GM18519 (cell line): ENCODE data around the gene SLAIN1.
A peak's percentile ranks its signal among the peaks of the same experiment; 100 is the strongest.
"Not testable (repeated sequence)": the region's sequence is repeated elsewhere in the genome, so short reads cannot be mapped to it uniquely, and the experiment has no call there.

Source experiments
- ATAC-seq: cut with Tn5 transposase; IDR thresholded peaks from one replicate; pipeline ENCODE4 v1.9.1; 2021; ENCODE audit warnings: mild to moderate bottlenecking, moderate library complexity; ENCODE audit not compliant: unreplicated experiment, low FRiP score

Gene SLAIN1

DNA sequence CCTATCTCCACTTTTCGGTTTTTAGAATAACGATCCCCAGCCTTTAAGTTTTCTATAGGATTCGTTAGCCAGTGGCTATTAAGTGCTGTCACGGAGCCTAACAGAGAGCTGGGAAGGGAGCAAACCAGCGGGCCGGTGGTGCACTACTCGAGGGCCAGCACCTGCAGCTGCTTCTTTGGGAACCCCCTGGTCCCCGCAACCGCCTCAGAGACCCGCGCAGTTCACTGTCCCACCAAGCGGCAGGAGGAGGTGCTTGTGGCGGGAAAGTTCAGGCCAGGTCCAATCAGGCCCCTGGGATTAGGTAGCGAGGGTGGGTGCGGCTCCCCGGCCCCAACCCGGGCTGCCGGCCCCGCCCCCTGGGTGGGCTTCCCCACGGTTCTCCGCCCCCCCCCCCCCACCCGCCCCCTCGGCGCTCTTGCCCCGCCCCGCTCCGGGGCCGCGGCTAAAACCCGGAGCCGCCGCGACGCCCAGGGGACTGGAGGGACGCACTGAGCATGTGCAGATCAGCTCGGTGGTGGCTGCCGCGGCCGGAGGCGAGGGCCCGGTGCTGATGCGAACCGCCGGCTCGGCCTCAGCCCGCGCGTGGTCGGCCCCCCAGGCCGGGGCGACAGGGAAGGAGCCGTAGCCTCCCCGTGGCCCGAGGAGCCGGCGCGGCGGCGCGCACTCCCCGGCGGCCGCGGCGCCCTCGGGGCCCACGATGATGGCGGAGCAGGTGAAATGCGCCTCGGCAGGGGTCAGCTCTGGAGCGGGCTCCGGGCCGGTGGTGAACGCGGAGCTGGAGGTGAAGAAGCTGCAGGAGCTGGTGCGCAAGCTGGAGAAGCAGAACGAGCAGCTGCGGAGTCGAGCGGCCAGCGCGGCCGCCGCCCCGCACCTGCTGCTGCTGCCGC, at the start of gene SLAIN1:
TSS of gene SLAIN1 (plus strand) at position 471 of the 887 bp plus-strand sequence. CDS start at position 698, 227 bp downstream.
- ATAC-seq = peak; percentile 57

- no peak for ATAC-seq
These were observed 47.1 kb upstream of the SLAIN1 start for GRCh38 chr13:77650409-77650808.

DNA sequence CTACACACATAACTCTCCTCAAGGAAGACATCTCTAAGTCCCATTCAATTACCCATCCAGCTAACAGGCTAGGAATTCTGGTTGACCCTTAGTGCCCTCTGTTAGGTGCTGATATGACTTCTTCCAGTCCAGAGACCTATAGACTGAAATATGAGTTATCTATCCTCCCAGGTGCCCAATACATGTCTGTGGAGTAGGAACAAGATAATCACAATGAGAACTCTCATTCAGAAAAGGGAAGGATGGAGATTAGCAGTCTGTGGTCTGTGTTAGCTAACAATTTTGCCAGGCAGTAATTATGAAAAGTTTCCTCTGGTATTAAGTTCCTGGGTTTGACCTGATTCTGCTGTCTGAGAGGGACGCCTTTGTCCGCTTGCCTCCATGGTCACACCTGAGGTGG, 44.2 kb upstream of the SLAIN1 start:
- no peak for ATAC-seq

- ATAC-seq = not testable (repeated sequence)
These were observed 37.5 kb upstream of the SLAIN1 start for GRCh38 chr13:77660016-77660415.

DNA sequence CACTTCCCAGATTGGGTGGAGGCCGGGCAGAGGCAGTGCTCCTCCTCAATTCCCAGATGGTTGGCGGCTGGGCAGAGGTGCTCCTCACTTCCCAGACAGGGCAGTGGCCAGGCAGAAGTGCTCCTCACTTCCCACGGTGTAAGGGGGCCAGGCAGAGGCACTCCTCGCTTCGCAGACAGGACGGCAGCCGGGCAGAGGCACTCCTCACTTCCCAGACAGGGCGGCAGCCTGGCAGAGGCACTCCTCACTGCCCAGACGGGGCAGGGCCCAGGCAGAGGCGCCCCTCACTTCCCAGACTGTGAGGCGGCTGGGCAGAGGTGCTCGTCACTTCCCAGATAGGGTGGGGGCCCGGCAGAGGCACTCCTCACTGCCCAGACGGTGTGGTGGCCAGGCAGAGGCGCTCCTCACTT, 36.6 kb upstream of the SLAIN1 start:
- no peak for ATAC-seq

DNA sequence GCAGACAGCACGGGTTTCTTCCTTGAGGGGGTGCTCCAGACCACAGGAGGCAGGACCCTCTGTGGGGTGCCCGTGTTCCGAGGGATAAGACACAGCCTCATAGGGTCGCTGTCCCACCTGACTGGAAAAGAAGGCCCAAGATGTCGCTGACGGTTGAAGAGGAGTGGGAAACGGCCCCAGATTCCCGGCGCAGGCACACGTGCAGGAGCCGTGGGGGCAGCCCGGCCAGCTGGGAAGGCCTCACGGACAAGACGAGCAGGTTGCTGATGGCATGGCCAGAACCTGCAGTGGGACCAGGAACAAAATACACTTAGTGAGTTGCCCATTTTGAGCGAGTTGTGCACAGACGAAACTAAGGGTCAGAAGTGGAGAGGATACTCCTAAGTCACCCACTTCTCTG, 35.2 kb upstream of the SLAIN1 start:
- not testable (repeated sequence) for ATAC-seq

GRCh38 chr13:77662831-77663230, 34.7 kb upstream of the SLAIN1 start:
- ATAC-seq = not testable (repeated sequence)

GRCh38 chr13:77674852-77675251, 22.6 kb upstream of the SLAIN1 start:
- ATAC-seq = no peak

DNA sequence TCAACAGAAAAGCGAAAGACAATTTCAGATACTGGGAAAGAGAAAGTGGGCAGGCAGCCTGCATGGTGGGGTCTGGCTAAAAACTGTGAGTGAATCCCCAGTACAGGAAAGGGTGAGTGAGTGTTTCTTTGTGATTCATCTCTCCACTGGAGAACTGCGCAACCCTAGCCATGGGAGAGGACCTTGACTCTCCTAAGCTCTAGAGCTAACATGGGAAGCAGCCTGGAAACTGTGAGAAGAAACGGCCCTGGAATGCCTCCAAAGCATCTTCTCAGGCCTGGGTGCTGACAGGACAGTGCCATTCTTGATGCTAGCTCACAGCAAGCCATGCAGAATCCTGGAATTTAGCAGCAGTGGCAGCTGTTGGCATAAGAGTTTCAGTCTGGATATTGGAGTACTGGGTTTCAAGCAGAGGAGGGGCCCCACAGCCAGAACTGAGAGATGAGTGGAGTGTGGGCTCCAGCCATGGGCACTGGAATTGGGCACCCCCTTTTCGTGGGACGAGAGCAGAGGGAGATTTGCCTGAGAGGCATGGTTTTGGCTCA, 18.7 kb upstream of the SLAIN1 start:
- no peak for ATAC-seq

GRCh38 chr13:77687799-77688198, 9.7 kb upstream of the SLAIN1 start:
- no peak for ATAC-seq

- no peak for ATAC-seq
These were observed 5.6 kb upstream of the SLAIN1 start for GRCh38 chr13:77691871-77692270.

GRCh38 chr13:77692746-77693448, 4.6 kb upstream of the SLAIN1 start:
- no peak for ATAC-seq

- no peak for ATAC-seq
These were observed 4.0 kb upstream of the SLAIN1 start for GRCh38 chr13:77693449-77693940.

GRCh38 chr13:77696006-77696878, 1.2 kb upstream of the SLAIN1 start:
- no peak for ATAC-seq

GRCh38 chr13:77696879-77697216, 639 bp upstream of the SLAIN1 start:
- no peak for ATAC-seq

DNA sequence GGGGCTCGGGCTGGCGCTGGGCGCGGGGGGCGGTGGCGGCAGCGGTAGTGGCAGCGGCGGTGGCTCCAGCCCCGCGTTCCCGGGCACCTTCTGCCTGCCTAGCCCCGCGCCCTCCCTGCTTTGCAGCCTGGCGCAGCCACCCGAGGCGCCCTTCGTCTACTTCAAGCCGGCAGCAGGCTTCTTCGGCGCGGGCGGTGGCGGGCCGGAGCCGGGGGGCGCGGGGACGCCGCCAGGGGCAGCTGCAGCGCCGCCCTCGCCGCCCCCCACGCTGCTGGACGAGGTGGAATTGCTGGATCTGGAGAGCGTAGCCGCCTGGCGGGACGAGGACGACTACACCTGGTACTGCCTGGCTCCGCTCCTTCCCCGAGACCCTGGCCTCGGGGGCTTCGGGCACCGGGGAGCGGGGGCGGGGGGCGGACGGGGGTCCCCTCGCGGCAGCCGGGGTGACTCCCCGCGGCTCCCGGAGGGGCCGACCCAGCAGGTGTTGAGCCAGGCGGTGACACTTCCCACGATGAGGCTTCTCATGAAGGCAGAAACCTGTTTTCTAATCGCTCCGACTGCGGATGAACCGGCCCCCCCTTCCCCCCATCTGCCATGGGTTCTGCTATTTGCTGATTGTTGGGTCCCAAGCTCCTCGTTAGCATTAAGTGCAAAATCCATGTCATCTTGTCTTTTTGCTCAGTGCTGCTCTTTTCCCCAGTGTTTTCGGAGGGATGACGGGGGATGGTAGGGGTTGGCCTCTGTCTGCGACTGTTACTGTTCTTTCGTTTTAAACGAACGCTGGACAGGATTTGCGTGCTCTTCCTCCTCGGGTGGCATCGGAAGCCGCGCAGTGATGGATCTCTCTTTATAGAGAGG, 943 bp downstream of the SLAIN1 start:
- peak; percentile 4 for ATAC-seq

DNA sequence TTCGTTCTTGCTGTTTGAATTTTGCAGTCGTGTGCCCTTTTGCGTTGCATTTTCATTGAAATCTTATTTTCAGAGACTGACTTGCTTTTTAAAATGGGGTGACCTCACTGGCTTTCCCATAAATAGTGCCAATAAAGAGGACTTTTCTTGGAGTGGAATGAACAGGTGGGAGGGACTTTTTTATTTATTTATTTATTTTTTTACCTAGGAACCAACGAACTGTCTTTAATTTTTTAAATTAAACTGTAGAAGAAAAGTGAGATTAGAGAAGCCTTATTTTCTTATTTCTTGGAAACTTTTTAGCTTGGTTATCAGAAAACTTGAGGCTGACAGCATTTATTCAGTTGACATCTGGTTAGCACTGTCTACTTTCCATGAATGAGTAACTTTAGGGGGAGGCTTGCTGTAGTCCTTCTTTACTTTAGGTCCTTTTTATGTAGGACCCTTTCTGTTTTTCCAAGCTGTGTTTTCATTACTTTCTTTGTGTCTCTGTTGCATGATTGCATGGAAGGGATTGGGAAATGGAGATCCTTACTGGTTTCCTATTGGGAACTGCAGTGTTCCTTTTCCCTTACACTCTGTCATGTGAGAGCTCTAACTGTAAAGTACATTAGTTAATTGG, 1.7 kb downstream of the SLAIN1 start:
- ATAC-seq = no peak

DNA sequence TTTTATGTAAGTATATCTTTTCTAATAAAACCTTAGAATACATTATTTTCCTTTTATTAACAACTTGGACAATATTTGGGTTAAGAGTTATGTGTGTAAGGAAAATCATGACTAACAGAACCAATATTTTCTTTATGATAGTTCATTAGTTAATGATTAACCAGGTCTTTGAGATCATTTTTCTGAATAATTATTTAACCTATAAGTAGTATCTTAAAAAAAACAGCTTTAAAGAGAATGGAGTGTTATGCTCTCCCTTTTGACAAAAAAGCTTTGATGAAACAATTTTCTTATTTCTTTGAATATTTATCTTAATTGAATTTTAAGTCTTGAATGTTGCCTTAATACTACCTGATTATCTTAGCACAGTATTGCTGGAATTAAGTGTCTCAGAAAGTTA, 3.8 kb downstream of the SLAIN1 start:
- no peak for ATAC-seq

- ATAC-seq = no peak
These were observed 4.9 kb downstream of the SLAIN1 start for GRCh38 chr13:77702366-77702765.
